Measurements from ENCODE around the gene HLA-DMA. TPM values are rescaled to one million over a fixed set of nuclear protein-coding genes. Genes with fewer than 3 reads are reported as not detected.

Gene HLA-DMA
- total RNA-seq, 2 experiments from 2014 or later = 14.4 to 16.5 TPM

DNA sequence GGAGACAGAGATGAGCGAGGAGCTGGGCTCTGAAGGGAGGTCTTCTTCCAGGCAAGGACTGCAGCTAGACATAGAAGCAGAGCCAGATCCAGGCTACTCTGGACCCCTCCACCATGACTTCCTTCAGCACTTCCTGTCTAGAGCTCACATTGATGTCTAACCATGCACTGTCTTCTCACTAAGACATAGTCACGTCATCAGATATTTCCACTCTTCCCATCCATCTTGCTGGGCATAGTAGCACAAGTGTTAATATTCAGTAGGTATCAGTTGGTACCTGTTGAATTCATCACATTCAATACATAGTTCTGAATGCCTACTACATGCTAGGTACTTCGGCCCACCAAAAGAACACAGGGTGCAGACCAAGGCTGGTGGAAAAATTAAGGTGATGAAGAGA, 2.9 kb downstream of the HLA-DMA start:
- Mint-ChIP-seq H3K4me3 (peak overlapping the region; percentile 26), H3K27ac (no peak overlapping the region), H3K27me3 (no peaks in the 10 kb centered on the region), H3K36me3 (ENCODE audit: low read depth) (no peaks in the 10 kb centered on the region), H3K9me3 (peaks cover 2% of the 10 kb centered on the region), H3K4me1 (ENCODE audit: low read depth) (peaks cover 65% of the 10 kb centered on the region)
- H3K36me3 ChIP-seq (ENCODE audit: insufficient read depth, low read length) = no peaks in the 10 kb centered on the region
- no peaks in the 10 kb centered on the region for H3K9me3 ChIP-seq (ENCODE audit: control insufficient read depth in 1 of 2, insufficient read depth in 1 of 2, low read length in 2 of 2)
- no peak for DNase-seq
- CTCF ChIA-PET = interaction anchor here (0.7 kb wide), 1 partner anchor 82 kb away, joined by 3 read pairs; no protein-coding TSS in a partner anchor
- intact Hi-C loops (cut with DNase I, micrococcal nuclease) = no loop called here
- H3K27ac ChIP-seq (ENCODE audit: low read depth in 1 of 2, low read length in 2 of 2) = no peak overlapping the region
- no peak overlapping the region for H3K4me3 ChIP-seq (ENCODE audit: low read length)
- no peak for TF ChIP-seq CTCF (IDR thresholded peaks at IDR 0.05)
- peaks cover 29% of the 10 kb centered on the region for H3K4me1 ChIP-seq (ENCODE audit: insufficient read depth, low read length)
- POLR2A ChIA-PET = interaction anchor here (1.8 to 8.3 kb wide), 2 partner anchors 8 to 20 kb away, joined by 10 to 323 read pairs; partner anchors contain the start of genes BRD2 and HLA-DMB
- no peak for ATAC-seq (ENCODE audit: poor library complexity)
- no peaks in the 10 kb centered on the region for H3K27me3 ChIP-seq (ENCODE audit: control insufficient read depth in 1 of 2, insufficient read depth in 2 of 2, low read length in 2 of 2)

- CTCF ChIA-PET = no interaction called here
- Histone ChIP-seq H3K9me3 (ENCODE audit: control insufficient read depth in 1 of 2, insufficient read depth in 1 of 2, low read length in 2 of 2) (no peaks in the 10 kb centered on the region), H3K4me3 (ENCODE audit: low read length) (no peak overlapping the region), H3K27ac (ENCODE audit: low read depth in 1 of 2, low read length in 2 of 2) (no peak overlapping the region), H3K36me3 (ENCODE audit: insufficient read depth, low read length) (no peaks in the 10 kb centered on the region), H3K27me3 (ENCODE audit: control insufficient read depth in 1 of 2, insufficient read depth in 2 of 2, low read length in 2 of 2) (no peaks in the 10 kb centered on the region), H3K4me1 (ENCODE audit: insufficient read depth, low read length) (peaks cover 36% of the 10 kb centered on the region)
- Mint-ChIP-seq H3K27ac (no peak overlapping the region), H3K9me3 (peaks cover 2% of the 10 kb centered on the region), H3K4me1 (ENCODE audit: low read depth) (peaks cover 72% of the 10 kb centered on the region), H3K4me3 (no peak overlapping the region), H3K36me3 (ENCODE audit: low read depth) (no peaks in the 10 kb centered on the region), H3K27me3 (no peaks in the 10 kb centered on the region)
- intact Hi-C loops (cut with DNase I, micrococcal nuclease) = no loop called here
- DNase-seq = no peak
- no peak for ATAC-seq (ENCODE audit: poor library complexity)
- TF ChIP-seq CTCF (IDR thresholded peaks at IDR 0.05) = no peak
- POLR2A ChIA-PET = no interaction called here
These were observed 3.8 kb downstream of the HLA-DMA start for GRCh38 chr6:32949113-32949512.

DNA sequence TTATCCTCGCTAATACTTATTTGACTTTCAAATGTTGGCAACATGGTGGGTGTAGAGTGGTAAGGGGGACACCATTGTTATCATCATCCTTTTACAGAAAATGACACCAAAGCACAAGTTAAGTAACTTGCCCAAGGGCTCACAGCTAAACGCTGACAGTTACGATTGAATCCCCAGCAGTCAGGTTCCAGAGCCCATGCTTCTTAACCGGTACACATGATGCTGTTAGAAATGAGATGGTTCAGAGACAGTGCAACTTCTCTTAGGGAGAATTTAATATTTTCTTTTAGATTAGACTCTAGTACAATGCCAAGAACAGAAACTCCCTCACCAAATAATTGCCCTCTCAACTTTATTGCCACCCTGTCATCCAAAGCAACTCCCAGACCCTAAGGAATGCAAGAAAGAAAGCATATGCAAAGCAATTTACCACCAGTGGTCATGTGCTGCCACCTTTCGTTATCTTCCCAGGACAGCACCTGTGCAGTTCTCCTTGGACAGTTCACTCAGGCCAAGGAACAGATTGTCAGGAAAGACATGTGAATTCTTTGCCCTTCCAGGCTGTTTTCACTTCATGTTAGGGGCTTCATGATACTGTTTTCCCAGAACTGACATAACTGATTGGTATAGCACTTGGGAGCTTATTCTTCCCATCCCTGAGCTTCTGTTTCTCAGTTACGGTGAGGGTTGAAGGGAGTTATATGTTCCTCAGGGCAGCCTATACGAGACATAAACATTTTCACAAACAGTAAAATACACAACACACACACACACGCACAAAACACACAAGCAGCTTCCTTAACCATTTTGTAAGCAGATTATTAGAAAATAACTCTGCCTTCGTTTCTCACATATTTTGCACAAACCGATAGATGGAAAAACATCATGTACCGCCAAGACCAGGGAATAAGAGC, 5.1 kb downstream of the HLA-DMA start:
- peaks cover 43% of the 10 kb centered on the region for H3K4me1 ChIP-seq (ENCODE audit: insufficient read depth, low read length)
- ChIA-PET CTCF (interaction anchor here (1.9 to 2.2 kb wide), 3 partner anchors 14 to 80 kb away, joined by 6 to 18 read pairs (median 7); no protein-coding TSS in a partner anchor), POLR2A (interaction anchor here (0.8 to 2.1 kb wide), 3 partner anchors 14 to 103 kb away, joined by 3 to 17 read pairs (median 4); no protein-coding TSS in a partner anchor)
- H3K36me3 ChIP-seq (ENCODE audit: insufficient read depth, low read length) = no peaks in the 10 kb centered on the region
- DNase-seq = peak in 11 of 14 experiments; percentile 19 to 79 (median 32)
- intact Hi-C loops (cut with DNase I, micrococcal nuclease) = loop anchor here (1.0 to 2.0 kb wide), 4 partner anchors 13 to 62 kb away; no protein-coding TSS in a partner anchor
- Mint-ChIP-seq H3K36me3 (ENCODE audit: low read depth) (no peaks in the 10 kb centered on the region), H3K27ac (no peak overlapping the region), H3K4me3 (no peak overlapping the region), H3K27me3 (no peaks in the 10 kb centered on the region), H3K4me1 (ENCODE audit: low read depth) (peaks cover 72% of the 10 kb centered on the region), H3K9me3 (peaks cover 2% of the 10 kb centered on the region)
- H3K4me3 ChIP-seq (ENCODE audit: low read length) = no peak overlapping the region
- H3K27me3 ChIP-seq (ENCODE audit: control insufficient read depth in 1 of 2, insufficient read depth in 2 of 2, low read length in 2 of 2) = no peaks in the 10 kb centered on the region
- peak; percentile 33 for ATAC-seq (ENCODE audit: poor library complexity)
- no peaks in the 10 kb centered on the region for H3K9me3 ChIP-seq (ENCODE audit: control insufficient read depth in 1 of 2, insufficient read depth in 1 of 2, low read length in 2 of 2)
- TF ChIP-seq CTCF (IDR thresholded peaks at IDR 0.05) = peak; percentile 77
- no peak overlapping the region for H3K27ac ChIP-seq (ENCODE audit: low read depth in 1 of 2, low read length in 2 of 2)

Data from CD4-positive, alpha-beta T cell (primary cell).